GM10248 (cell line): ENCODE results near the gene NFIX.
"Not testable (repeated sequence)": the region's sequence is repeated elsewhere in the genome, so short reads cannot be mapped to it uniquely, and the experiment has no call there.

Experiments used
- CTCF ChIA-PET: fragments of 300-600 bp; sonication (Branson Sonifier 250); formaldehyde crosslinking; extraction: SDS; loops from one replicate; lab custom pipeline; 2021; ENCODE audit warnings: antibody characterized with exemption; lab: Yijun Ruan, JAX
- POLR2A ChIA-PET: fragments of 350-650 bp; sonication (Branson Sonifier 250); formaldehyde crosslinking; extraction: SDS; loops from one replicate; lab custom pipeline; 2020; ENCODE audit warnings: antibody characterized with exemption; lab: Yijun Ruan, JAX
- DNase-seq: peaks from one replicate; pipeline ENCODE4 v3.0.0; 2012; ENCODE audit errors: extremely low spot score
- TF ChIP-seq, protein P1 (sequence below): IDR thresholded peaks from 2 replicates; pipeline ENCODE4 v1.5.1; 2012; ENCODE audit warnings: mild to moderate bottlenecking, low read depth; ENCODE audit errors: extremely low read depth, missing control alignments, control extremely low read depth

The NFIX gene

GRCh38 chr19:12948612-12949362, 46.5 kb upstream of the NFIX start:
- DNase-seq: no peak
- POLR2A ChIA-PET: interaction anchor here (1.2 kb wide), 1 partner anchor 10 kb away, joined by 5 read pairs; the partner anchor contains the start of gene CALR
- CTCF ChIA-PET: interaction anchor here (1.8 to 2.6 kb wide), 2 partner anchors 17 kb away, joined by 12 to 13 read pairs; no protein-coding TSS in a partner anchor
- TF ChIP-seq, protein P1, sequence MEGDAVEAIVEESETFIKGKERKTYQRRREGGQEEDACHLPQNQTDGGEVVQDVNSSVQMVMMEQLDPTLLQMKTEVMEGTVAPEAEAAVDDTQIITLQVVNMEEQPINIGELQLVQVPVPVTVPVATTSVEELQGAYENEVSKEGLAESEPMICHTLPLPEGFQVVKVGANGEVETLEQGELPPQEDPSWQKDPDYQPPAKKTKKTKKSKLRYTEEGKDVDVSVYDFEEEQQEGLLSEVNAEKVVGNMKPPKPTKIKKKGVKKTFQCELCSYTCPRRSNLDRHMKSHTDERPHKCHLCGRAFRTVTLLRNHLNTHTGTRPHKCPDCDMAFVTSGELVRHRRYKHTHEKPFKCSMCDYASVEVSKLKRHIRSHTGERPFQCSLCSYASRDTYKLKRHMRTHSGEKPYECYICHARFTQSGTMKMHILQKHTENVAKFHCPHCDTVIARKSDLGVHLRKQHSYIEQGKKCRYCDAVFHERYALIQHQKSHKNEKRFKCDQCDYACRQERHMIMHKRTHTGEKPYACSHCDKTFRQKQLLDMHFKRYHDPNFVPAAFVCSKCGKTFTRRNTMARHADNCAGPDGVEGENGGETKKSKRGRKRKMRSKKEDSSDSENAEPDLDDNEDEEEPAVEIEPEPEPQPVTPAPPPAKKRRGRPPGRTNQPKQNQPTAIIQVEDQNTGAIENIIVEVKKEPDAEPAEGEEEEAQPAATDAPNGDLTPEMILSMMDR: no peak

DNA sequence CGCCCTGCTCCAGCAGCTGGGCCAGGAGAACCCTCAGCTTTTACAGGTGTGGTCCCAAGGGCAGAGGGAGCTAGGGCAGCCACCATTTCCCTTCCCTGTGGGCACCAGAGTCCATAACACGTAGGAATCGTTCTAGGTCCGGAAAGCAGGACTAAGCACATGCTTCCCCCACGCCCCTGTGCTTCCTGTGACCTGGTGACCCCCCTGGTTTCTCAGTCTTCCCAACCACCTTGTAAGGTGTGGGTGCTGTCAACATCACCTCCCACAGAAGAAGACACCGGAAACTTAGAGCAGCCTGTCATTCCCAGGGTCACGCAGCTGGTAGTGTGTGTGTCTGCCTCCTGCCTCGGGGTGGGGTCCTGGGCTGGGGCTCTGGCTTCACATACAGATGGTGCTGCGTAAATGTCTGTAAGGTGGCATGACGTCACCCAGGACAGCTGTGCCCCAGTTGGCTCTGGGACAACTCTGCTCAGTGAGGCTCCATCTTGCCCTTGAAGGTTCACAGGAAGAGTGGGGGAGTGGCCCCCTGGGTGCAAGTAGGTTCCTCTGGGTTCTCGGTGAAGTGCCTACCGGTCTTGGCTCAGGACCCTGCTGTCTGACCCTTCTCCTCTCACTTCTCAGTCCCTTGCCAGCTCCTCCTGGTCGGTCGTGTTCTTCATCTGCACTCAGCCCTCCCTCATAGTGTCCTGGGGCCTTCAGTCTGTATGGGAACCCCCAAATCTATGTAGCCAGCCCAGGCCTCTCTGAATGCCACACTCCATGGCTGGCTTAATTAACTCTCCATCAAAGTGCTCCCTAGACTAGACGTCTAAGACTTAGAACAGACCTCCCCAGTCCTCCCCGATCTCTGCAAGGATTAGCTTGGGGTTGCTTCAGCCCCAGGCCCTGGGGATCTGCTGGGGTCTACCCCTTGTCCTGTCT, 45.7 kb upstream of the NFIX start:
- TF ChIP-seq, protein P1: no peak
- DNase-seq: no peak
- CTCF ChIA-PET: interaction anchor here (1.8 to 2.6 kb wide), 2 partner anchors 16 to 112 kb away, joined by 3 to 12 read pairs; no protein-coding TSS in a partner anchor
- POLR2A ChIA-PET: interaction anchor here (0.6 kb wide), 1 partner anchor 79 kb away, joined by 3 read pairs; no protein-coding TSS in a partner anchor

- ChIA-PET POLR2A (interaction anchor here (1.5 kb wide), 1 partner anchor 14 kb away, joined by 4 read pairs; no protein-coding TSS in a partner anchor), CTCF (interaction anchor here (2.0 to 6.7 kb wide), 2 partner anchors 13 to 25 kb away, joined by 5 to 56 read pairs; no protein-coding TSS in a partner anchor)
These were observed 43.2 kb upstream of the NFIX start for GRCh38 chr19:12952050-12952449.

DNA sequence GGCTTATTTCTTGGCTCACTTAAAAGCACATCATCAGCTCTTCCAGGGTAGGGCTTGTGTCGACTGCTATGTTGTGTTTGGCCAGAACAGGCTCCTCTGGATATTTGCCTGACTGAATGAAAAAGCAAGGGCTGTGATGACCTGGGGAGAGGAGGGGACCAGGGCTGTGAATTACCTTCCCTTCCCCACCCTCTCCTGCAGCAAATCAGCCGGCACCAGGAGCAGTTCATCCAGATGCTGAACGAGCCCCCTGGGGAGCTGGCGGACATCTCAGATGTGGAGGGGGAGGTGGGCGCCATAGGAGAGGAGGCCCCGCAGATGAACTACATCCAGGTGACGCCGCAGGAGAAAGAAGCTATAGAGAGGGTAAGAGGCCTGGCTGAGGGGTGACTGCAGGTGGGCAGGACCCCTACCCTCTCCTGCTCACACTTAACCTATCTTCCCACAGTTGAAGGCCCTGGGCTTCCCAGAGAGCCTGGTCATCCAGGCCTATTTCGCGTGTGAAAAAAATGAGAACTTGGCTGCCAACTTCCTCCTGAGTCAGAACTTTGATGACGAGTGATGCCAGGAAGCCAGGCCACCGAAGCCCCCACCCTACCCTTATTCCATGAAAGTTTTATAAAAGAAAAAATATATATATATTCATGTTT, 42.7 kb upstream of the NFIX start:
- POLR2A ChIA-PET: interaction anchor here (1.5 kb wide), 1 partner anchor 15 kb away, joined by 4 read pairs; no protein-coding TSS in a partner anchor
- TF ChIP-seq, protein P1: no peak
- CTCF ChIA-PET: interaction anchor here (0.7 to 6.7 kb wide), 5 partner anchors 12 to 141 kb away, joined by 3 to 56 read pairs (median 5); no protein-coding TSS in a partner anchor
- no peak for DNase-seq

More at GRCh38 chr19:12952050-12952449, 43.2 kb upstream of the NFIX start:
- DNase-seq: not testable (repeated sequence)

DNA sequence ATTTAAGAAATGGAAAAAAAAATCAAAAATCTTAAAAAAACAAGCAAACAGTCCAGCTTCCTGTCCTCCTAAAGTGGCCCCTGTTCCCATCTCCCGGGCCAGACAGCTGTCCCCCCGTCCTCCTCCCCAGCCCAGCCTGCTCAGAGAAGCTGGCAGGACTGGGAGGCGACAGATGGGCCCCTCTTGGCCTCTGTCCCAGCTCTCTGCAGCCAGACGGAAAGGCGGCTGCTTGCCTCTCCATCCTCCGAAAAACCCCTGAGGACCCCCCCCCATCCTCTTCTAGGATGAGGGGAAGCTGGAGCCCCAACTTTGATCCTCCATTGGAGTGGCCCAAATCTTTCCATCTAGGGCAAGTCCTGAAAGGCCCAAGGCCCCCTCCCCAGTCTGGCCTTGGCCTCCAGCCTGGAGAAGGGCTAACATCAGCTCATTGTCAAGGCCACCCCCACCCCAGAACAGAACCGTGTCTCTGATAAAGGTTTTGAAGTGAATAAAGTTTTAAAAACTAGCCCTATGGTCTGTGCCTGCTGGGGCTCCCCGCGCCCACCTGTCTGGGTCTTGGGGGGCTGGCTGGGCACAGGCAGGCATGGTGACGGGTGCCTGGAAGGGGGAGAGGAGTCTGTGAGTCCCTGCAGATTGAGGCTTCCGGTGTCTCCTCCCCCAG, 42.0 kb upstream of the NFIX start:
- ChIA-PET CTCF (interaction anchor here (0.7 to 6.7 kb wide), 5 partner anchors 11 to 141 kb away, joined by 3 to 56 read pairs (median 5); no protein-coding TSS in a partner anchor), POLR2A (interaction anchor here (0.6 to 1.5 kb wide), 2 partner anchors 14 to 16 kb away, joined by 3 to 4 read pairs; no protein-coding TSS in a partner anchor)

More for the DNA sequence above, 42.0 kb upstream of the NFIX start:
- TF ChIP-seq, protein P1: no peak
- DNase-seq: no peak
